NK-92 (cell line): ENCODE measurements around the gene SSBP2.

Experiments
- DNase-seq: peaks from one replicate; lab custom pipeline; 2025; ENCODE audit not compliant: unreplicated experiment; lab: John Stamatoyannopoulos, UW

SSBP2 gene

GRCh38 chr5:81767938-81768337 is 17.0 kb upstream of the SSBP2 start:
- no peak for DNase-seq

GRCh38 chr5:81767097-81767496 is 16.2 kb upstream of the SSBP2 start:
- DNase-seq = no peak

- no peak for DNase-seq
These were observed 15.7 kb upstream of the SSBP2 start for GRCh38 chr5:81766611-81767010.

GRCh38 chr5:81763294-81763928 is 12.5 kb upstream of the SSBP2 start:
- no peak for DNase-seq

DNA sequence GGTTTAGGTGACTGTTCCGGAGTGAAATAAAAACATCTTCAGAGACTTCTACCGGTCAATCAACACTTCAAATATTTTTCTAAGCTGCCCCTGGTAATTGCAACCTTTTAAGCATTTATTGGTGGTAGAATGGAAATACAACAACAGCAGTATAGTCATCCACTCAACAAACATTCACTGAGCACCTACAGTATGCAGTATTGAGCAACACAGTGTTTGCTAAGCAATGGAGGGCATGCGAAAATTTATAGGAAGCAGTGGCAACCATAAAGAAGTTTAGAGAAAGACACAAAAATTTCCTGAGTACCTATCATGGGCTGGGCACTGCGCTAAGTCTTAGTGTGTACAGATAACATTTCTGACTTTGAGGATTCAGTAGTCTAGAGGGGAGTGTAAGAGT is 12.0 kb upstream of the SSBP2 start:
- no peak for DNase-seq

DNA sequence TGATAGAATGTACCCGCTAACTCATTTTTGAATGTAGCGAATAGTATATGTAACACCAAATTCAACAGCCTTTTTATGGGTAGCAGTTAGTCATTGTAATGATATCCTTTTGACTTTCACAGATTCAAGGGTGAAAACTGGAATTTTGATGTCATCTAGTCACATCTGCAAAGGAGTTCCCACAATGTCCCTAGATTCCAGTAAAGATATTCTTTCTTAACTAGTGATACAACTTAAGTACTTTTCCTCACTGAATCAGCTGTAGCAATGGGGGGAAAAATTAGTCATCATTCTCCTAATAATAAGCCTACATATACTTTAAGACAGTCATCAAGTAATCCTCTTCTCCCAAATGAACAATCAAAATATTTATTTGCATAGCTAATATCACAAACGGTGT is 11.5 kb upstream of the SSBP2 start:
- no peak for DNase-seq

DNA sequence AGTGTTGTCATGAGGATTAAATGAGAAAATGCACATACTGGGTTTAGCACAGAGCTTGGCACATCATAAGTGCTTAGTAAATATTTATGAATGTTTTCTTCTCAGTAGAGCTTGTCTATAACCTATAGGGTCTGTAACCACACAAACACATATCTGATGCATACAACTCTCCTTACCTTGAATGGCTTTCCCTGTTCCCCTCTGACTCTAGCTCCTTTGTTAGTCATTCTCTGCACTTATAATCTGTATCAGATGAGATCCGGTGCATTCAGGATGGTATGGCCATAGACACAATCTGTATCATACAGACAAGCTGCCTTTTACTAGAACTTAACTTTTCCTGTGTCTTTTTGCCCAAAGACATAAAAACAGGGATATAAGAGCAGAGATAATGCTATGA is 11.1 kb upstream of the SSBP2 start:
- DNase-seq = no peak

- no peak for DNase-seq
These were observed 10.4 kb upstream of the SSBP2 start for GRCh38 chr5:81761270-81761669.

GRCh38 chr5:81760521-81760920 is 9.6 kb upstream of the SSBP2 start:
- no peak for DNase-seq

GRCh38 chr5:81759632-81760005 is 8.7 kb upstream of the SSBP2 start:
- DNase-seq = no peak

DNA sequence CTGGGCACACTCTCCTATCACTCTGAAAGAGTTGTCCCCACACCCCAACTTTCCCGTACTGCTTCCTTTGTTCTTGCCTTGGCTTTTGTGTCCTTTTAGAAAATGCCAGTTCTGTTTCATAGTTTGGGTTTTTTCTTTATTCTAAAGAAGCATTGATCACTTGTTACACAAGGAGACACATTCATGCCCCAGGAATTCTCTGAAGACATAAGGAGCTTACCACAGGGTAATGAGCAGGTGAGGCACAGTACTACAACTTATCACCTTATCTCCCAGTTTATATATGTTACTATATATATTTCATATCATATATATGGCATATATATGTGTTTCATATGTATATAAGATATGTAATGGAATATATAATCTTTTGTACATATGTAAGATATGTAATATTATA is 6.5 kb upstream of the SSBP2 start:
- no peak for DNase-seq

DNA sequence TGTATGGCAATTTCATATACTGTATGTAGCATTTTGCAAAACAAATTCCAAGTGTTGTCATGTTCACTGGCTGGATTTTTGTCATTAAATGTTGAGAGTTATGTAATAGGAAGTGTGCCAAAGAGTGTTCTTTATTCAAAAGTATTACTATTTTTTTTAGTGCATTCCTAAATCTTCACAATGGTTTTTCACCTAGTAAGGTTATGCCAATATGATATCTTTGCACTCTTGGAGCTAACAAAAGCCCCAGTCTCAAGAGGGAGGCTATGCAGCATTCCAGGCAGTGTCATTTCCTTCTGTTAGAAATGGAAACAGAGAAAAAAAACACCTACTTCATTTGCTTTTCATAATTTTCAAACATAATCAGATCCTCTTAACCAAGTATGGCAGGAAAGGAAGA is 5.1 kb upstream of the SSBP2 start:
- no peak for DNase-seq

DNA sequence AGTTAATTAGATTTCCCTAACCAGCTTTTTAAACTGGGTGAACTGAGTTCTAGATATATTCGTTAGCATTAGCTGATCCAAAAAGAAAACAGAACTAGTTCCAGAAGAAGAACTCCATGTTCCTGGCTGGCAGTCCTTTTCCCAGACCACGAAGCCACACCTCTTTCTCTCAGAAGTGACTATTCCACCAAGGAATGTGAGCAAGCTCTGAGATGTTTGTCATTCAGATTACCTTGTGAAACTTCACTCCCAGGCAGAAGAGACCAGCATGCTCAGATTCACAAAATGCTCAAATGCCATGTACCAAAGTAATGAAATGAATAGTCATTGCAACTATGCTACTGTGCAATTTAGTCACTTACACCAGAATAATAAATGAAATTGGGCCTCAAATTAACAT is 4.4 kb upstream of the SSBP2 start:
- DNase-seq = no peak

DNA sequence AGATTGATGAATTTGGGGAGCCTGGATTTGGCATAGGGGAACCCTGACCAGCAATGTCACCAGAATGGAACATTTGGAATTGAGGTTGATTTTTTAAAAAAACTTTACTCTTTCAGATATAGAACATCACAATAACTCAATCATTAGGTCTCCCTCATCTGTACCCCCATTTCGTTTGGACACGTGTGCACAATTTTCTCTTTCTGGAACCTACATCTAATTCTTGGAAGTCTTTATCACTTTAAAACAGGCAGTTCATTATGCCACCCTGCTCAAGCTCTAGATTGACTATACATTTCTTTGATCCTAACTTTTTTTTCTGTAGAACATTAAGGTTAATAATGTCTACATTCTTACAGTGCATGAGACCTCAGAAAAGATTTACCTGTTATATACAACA is 3.7 kb upstream of the SSBP2 start:
- DNase-seq = no peak

DNA sequence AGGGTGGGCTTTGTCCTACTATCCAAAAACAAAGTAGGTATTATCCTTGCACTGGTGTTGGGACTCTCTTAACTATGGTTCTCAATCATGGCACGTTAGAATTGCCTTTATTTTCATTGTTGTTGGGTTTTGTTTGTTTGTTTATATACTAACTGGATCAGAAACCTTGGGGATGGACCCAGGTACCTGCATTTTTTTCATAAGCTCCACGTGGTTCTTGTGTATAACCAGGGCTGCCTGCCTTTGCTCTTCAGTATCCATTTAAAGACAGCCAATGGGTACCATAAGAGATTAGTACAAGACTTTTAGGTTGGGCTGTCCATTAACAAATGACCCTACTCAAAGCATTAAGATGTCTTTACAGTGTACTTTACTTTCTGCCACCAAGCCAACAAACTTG is 2.5 kb upstream of the SSBP2 start:
- DNase-seq = no peak

DNA sequence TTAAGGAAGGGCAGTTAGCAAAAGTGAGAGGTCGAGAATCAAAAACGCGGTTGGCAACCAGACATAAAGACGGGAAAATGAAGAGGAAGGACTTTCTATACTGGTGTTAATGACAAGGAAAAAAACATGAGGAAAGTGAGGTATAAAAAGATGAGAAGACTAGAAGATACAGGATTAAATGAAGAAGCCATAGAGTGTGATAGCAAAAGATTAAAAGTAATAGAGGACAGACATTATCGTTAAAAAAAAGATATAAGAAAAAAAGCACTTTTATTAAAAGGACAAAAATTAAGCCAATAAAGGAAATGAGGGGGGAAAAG is 1.7 kb upstream of the SSBP2 start:
- no peak for DNase-seq

DNA sequence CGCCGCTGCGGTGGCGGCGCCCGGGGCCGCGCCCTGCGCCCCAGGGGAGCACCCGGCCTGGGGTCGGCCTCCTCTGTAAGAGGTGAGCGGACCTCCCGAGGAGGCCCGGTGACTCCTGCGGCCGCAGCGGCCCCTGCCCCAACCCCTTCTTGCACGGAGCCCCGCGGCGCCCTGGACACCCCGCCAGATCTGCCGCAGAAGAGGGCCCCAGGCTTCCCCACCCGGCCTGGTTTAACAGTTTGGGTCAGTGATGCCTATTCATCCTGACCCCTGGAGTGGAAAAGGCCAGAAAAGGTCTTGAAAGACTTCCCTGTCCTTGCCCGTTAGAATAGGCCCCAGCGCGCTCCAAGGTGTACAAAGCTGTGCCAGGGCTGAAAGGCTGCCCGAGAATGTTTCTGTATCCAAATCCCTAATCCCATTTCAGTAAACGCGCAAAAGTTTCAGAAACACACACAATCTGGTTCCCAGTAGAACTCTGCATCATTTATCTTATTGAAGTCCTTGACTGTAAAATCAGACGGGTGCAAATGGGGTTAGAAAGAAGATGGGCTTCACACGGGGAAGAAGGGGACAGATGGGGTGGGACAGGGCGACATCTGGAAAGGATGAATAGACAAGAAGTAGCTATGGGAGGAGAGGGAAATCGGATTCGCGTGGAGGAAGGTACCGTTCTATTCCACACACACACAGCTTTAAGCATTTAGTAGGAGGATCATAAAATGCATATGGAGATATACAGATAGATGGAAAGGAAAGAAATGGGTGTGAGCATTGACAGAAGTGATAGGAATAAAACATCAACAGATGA is 1.1 kb upstream of the SSBP2 start:
- no peak for DNase-seq

- DNase-seq = no peak
These were observed 439 bp downstream of the SSBP2 start for GRCh38 chr5:81750308-81751008.

DNA sequence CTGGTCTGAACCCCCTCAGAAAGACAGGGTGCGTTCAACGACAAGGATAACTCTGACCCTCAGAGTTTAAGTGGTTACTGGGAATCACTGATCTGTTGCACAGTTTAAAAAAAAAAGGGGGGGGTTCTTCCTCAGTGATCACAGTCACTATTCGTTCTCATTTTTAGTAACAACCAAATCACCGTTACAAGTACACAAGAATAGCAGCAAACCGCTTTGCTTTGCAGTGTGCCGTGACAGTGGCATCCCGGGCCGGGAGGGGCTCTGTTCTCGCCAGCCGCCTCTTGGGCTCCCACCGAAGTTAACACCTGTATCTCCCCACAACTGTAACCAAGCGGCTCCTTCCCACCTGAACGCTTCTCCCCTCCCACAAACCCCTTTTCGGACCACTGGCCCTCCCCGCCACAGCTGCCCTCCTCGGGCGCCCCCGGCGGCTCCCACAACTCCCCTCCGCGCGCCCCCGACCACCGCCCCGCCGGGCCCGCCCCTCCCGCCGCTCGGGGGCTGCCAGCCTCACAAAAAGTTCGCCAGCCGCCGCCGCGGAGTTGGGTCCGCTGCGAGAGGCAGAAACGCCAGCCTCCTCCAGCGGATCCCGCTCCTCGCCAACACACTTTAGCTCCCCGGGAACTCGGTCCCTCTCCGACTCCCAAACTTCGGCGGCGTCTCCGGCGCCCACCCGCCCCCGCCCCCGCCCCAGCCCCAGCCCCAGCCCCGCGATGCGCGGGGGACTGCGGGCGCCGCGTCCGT is 1.2 kb downstream of the SSBP2 start:
- DNase-seq = no peak

DNA sequence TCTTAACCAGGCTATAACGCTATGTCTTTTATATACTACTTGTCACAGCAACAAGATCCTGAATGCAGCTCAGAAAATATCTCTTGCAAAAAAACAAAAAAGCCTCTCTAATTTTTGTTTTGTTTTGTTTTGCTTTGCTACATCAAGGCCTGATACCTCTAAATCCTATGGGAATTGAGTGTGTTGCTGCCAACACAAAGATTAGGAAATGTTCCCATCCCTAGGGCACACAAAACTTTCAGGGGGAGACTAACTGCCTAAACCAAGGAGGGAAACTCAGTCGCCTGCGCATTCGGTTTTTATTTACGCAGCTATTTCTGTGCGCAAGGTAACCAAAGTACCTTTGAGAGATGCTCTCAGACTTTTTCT is 1.7 kb downstream of the SSBP2 start:
- DNase-seq = no peak

GRCh38 chr5:81748556-81748955 is 2.3 kb downstream of the SSBP2 start:
- no peak for DNase-seq

DNA sequence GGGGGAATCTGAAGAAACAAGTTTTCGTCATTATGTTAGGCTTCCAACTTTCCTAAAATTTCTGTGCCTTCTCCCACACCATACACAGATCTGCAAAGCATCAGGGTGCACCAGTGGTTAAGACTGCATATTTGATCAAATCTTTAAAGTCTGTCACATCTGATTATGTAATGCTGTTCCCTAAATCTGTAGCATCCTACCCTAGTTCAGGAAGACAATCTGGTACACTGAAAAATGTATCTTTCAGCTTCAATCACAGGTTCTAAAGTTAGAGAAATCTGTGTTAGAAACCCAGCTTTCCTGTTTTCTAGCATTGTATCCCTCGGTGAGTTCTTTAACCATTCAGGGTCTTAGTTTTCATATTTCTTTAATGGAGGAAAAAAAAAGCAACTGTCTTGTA is 3.9 kb downstream of the SSBP2 start:
- DNase-seq = no peak
